ENCODE measurements around the gene FBXL14. TPM values are rescaled to one million over a fixed set of nuclear protein-coding genes. Genes with fewer than 3 reads are reported as not detected.

The FBXL14 gene
- total RNA-seq, 2 experiments from 2014 or later, result 27.5 to 28.9 TPM

DNA sequence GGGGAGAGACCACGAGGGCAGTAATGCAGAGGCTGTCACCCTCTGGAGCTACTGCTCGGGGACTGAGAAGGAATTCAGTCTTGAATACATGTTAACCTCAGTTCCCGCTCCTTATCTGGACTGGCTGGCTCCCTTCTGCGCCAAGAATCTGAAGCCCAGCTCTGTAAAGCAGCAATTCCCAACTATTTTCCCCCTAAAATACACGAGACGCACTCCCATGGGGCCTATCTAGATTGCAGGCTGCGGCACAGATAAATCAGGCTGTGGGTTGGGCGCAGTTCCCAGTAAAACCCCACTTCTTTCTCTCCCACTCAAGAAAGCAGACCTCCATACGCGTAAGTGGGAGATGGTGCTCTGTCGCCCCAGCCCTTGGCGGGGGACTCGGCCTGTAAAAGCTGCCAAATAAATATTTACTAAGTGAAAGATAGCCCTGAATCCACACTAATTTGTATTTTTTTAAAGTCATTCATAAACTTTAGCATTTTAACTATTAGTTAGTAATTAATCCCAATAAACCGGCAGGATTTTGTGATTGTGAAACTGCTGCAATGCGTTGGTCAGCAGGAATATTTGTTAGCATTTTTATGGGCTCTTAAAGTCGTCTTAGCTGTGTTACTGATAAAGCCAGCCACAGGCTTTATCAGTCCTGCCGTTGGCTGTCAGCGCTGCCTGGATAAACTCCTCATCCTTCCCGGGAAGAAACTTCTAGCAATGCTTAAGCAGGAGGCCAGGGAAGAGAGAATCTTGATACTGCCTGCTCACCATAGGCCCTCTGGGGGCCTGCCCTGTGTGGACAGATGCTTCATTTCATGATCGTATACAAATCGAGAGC is 17.8 kb downstream of the FBXL14 start:
- no peak for DNase-seq
- no peaks in the 10 kb centered on the region for H3K9me3 Mint-ChIP-seq (ENCODE audit: insufficient read depth)
- CTCF ChIA-PET, result interaction anchor here (8.8 kb wide), 1 partner anchor 458 kb away, joined by 300 read pairs; no protein-coding TSS in a partner anchor

DNA sequence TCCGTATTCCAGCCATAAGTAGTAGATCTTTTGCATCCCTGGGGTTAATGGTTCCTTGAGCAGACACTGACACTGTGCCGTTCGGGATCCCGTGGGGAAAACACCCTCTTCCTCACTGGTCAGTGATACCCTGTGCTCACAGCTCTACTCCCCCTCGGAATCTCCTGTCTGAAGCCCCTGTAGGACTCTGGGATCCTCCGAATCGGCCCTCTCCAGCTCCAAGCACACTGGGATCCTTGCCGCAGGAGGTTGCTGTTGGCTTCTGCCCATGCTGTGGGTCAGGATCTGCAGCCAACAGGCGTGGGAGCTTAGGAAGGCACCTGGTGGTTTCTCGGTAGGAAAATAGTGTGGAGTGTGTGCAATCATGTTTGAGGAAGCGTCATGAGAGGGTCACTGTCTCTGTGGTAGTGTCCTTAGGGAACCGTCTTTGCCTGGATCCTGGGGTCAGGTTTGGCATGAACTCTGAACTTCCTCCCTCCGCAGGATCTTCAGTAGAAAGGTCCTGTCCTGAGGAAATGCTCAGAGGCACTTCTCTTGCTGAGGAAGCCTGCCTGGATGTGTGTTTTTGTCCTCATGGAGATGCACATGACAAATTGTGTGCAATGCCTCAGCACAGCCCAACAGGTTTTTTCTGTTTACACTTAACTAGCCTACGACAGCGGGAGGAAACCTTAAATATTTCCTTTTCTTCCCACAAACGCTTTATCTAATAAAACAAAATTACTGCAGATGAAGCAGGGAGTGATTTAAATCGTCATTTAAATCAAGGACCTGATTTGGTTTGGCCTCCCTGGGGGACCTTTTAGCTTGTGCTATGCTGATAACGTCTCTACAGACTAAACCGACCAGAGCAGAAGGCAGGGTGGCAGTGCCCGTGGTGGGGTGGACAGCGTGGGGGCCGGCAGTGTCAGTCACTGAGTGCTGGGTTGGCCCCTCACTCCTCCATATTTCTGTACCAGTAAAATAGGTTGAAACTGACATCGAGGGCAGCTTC is 18.7 kb downstream of the FBXL14 start:
- peaks cover 6% of the 10 kb centered on the region for H3K27me3 Mint-ChIP-seq (ENCODE audit: low read depth)
- H3K9me3 Mint-ChIP-seq (ENCODE audit: insufficient read depth), result no peaks in the 10 kb centered on the region
- ATAC-seq (no peak), DNase-seq (no peak)
- ChIA-PET POLR2A (no interaction called here), CTCF (interaction anchor here (1.6 to 8.8 kb wide), 3 partner anchors 8 to 458 kb away, joined by 4 to 300 read pairs (median 11); no protein-coding TSS in a partner anchor)
- no peaks in the 10 kb centered on the region for H3K4me1 Mint-ChIP-seq (ENCODE audit: low read depth)
- no peak overlapping the region for H3K27ac Mint-ChIP-seq
- H3K36me3 Mint-ChIP-seq (ENCODE audit: low read depth), result peaks cover 2% of the 10 kb centered on the region
- H3K4me3 Mint-ChIP-seq, result no peak overlapping the region

More for the DNA sequence above, 17.8 kb downstream of the FBXL14 start:
- peaks cover 5% of the 10 kb centered on the region for H3K27me3 Mint-ChIP-seq (ENCODE audit: low read depth)
- H3K4me1 Mint-ChIP-seq (ENCODE audit: low read depth), result no peaks in the 10 kb centered on the region
- H3K36me3 Mint-ChIP-seq (ENCODE audit: low read depth), result peaks cover 2% of the 10 kb centered on the region
- POLR2A ChIA-PET, result no interaction called here
- H3K4me3 Mint-ChIP-seq, result no peak overlapping the region
- ATAC-seq, result no peak
- no peak overlapping the region for H3K27ac Mint-ChIP-seq

DNA sequence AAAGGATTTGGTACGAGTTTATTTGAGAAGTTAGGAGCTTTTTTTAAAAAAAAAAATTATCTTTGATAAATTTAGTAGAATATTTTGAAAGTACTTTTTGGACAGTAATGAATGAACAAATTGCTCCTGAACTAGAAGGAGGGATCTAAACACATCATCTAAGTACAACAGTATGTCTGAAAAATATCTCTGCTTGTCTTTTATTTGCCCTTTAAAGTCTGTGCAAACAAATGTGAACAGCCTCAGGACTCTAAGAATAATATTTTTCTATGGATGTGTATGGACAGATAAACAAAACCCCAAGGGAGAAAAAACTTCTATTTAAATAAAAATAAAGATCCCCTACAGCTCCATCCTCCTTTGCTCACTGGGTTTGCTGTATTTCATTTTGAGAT is 19.5 kb downstream of the FBXL14 start:
- ATAC-seq (no peak), DNase-seq (no peak)
- Mint-ChIP-seq H3K4me1 (ENCODE audit: low read depth) (no peaks in the 10 kb centered on the region), H3K27ac (no peak overlapping the region), H3K36me3 (ENCODE audit: low read depth) (peaks cover 2% of the 10 kb centered on the region), H3K27me3 (ENCODE audit: low read depth) (peaks cover 11% of the 10 kb centered on the region), H3K9me3 (ENCODE audit: insufficient read depth) (no peaks in the 10 kb centered on the region), H3K4me3 (no peak overlapping the region)
- CTCF ChIA-PET, result interaction anchor here (1.6 to 1.8 kb wide), 2 partner anchors 9 to 457 kb away, joined by 4 to 11 read pairs; no protein-coding TSS in a partner anchor
- POLR2A ChIA-PET, result no interaction called here

DNA sequence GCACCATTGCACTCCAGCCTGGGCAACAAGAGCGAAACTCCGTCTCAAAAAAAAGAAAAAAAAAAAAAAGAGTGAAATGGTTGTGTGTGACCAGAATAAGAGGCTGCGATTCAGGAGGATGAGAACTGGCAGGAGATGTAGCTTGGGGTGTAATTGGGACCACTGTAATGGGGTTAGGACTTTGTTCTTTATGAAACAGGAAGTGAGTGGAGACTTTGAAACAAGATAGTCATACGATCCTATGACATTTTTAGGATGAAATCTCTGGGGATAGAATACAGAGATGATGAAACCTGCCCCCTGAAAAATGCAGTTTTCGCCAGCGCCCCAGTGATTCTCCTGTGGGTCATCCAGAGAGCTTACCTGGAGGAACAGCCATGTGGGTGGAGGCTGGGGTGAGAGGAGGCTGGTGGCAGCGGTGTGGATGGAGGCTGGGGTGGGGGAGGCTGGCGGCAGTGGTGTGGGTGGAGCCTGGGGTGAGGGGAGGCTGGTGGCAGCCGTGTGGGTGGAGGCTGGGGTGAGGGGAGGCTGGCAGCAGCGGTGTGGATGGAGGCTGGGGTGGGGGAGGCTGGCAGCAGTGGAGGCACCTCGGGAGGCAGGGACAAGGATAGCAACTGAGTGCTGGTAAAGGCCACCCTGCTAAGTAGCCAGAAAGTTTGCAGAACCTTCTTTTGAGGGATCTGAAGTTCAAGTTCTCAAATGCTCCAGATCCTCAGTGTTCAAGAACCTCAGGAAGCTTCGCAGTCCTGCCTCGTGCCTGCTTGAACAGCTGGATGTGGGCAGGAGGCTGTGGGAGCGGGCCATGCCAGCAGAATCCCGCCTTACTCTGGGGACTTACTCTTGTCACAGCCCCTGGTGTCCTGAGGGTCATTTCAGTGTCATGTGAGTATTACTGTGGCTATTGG is 20.2 kb downstream of the FBXL14 start:
- Mint-ChIP-seq H3K27me3 (ENCODE audit: low read depth) (peaks cover 15% of the 10 kb centered on the region), H3K4me3 (no peak overlapping the region), H3K27ac (no peak overlapping the region), H3K36me3 (ENCODE audit: low read depth) (peaks cover 2% of the 10 kb centered on the region), H3K4me1 (ENCODE audit: low read depth) (no peaks in the 10 kb centered on the region), H3K9me3 (ENCODE audit: insufficient read depth) (no peaks in the 10 kb centered on the region)
- CTCF ChIA-PET, result interaction anchor here (1.6 to 1.8 kb wide), 2 partner anchors 9 to 457 kb away, joined by 4 to 11 read pairs; no protein-coding TSS in a partner anchor
- POLR2A ChIA-PET, result no interaction called here
- DNase-seq, result no peak
- no peak for ATAC-seq

DNA sequence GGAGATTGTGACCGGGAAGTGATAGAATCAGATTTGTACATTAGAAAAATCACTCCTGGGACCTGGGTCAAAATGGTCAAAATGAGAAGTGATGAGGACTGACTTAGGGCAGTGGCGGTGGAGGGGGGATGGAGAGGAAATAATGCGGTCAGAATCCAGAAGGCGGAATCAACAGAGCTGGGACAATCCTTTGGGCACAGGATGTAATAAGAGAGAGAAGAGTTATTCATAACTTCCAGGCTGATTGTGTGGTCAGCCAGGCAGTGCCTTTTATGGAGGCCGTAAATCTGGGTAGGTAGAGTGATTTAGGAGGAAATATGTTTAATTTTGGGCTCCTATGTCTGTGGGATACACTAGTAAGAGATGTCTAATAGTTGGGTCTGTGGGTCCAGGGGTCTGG is 21.6 kb downstream of the FBXL14 start:
- Mint-ChIP-seq H3K4me1 (ENCODE audit: low read depth) (no peaks in the 10 kb centered on the region), H3K27me3 (ENCODE audit: low read depth) (peaks cover 20% of the 10 kb centered on the region), H3K36me3 (ENCODE audit: low read depth) (peaks cover 2% of the 10 kb centered on the region), H3K27ac (no peak overlapping the region), H3K4me3 (no peak overlapping the region), H3K9me3 (ENCODE audit: insufficient read depth) (no peaks in the 10 kb centered on the region)
- DNase-seq, result no peak
- ChIA-PET POLR2A (no interaction called here), CTCF (no interaction called here)
- ATAC-seq, result no peak

DNA sequence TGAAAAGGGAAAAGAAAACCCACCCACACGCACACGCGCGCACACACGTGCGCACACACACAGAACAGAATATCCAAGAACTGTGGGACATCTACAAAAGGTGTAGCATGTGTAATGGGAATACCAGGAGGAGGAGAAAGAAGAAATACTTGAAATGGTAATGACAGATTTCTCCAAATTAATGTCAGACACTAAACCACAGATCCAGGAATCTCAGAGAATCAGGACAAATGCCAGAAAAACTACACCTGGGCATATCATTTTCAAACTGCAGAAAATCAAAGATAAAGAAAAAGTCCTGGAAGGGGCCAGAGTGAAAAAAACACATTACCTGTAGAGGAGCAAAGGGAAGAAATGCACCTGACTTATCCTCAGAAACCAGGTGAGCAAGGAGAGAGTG is 26.5 kb downstream of the FBXL14 start:
- no peak overlapping the region for H3K27ac Mint-ChIP-seq
- no peaks in the 10 kb centered on the region for H3K9me3 Mint-ChIP-seq (ENCODE audit: insufficient read depth)
- no peak overlapping the region for H3K4me3 Mint-ChIP-seq
- peaks cover 30% of the 10 kb centered on the region for H3K27me3 Mint-ChIP-seq (ENCODE audit: low read depth)
- DNase-seq (no peak), ATAC-seq (no peak)
- H3K36me3 Mint-ChIP-seq (ENCODE audit: low read depth), result no peaks in the 10 kb centered on the region
- H3K4me1 Mint-ChIP-seq (ENCODE audit: low read depth), result no peaks in the 10 kb centered on the region
- ChIA-PET POLR2A (no interaction called here), CTCF (interaction anchor here (1.0 kb wide), 1 partner anchor 18 kb away, joined by 3 read pairs; no protein-coding TSS in a partner anchor)

DNA sequence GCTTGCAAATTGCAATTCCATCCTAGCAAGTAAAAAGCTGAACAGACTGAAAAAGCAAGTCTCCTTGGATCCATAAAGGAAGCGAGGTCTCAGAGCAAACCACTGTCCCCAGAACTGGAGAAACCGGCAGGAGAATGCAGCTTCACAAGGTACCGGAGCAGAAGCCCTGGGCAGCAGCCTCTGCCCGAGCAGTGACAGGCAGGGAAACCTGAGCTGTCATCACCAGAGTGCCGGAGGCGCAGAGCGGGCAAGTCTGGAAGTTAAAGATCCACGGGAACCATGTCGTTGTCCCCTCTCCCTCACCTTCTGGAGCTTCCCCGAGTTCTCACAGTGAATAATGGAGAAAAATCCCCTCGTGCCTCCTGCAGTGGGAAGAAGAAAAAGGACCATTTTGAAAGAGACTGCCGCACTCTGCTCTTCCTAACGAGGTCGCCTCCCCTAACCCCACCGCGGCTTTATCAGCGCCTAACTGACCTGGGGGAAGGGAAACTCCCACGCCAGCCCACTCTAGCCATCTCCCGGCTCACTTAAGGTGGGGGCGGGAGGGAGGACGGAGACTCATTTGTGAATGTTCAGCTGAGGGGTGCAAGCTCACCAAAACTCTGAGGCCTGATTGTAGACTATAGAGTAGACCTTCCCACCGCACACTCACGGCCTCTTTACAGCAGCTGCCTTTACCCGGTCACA is 27.8 kb downstream of the FBXL14 start:
- ChIA-PET CTCF (interaction anchor here (0.8 to 1.0 kb wide), 4 partner anchors 16 to 448 kb away, joined by 3 to 5 read pairs (median 3); no protein-coding TSS in a partner anchor), POLR2A (interaction anchor here (0.6 kb wide), 1 partner anchor 566 kb away, joined by 4 read pairs; no protein-coding TSS in a partner anchor)
- peaks cover 26% of the 10 kb centered on the region for H3K27me3 Mint-ChIP-seq (ENCODE audit: low read depth)
- H3K27ac Mint-ChIP-seq, result no peak overlapping the region
- H3K9me3 Mint-ChIP-seq (ENCODE audit: insufficient read depth), result no peaks in the 10 kb centered on the region
- ATAC-seq (no peak), DNase-seq (no peak)
- H3K4me3 Mint-ChIP-seq, result no peak overlapping the region
- no peaks in the 10 kb centered on the region for H3K36me3 Mint-ChIP-seq (ENCODE audit: low read depth)
- H3K4me1 Mint-ChIP-seq (ENCODE audit: low read depth), result no peaks in the 10 kb centered on the region

DNA sequence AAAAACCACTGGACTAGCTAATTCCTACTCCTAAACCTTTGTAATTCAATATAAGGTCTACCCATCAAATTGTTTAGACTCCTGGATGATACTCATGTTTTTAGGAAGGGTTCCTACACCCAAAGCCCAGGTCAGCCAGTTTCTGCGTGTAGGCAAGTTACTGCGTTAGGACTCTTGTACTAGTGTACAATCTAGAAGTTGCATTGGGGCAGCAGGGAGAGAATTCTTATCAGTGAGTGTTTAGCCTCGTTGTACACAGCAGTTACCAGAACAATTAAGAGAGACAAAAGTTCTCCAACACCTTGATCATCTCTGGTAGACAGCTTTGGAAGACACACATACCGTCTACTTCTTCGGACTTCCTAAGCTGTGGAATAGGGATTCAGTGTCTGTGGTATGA is 29.2 kb downstream of the FBXL14 start:
- no peak for DNase-seq
- ATAC-seq, result no peak
- H3K36me3 Mint-ChIP-seq (ENCODE audit: low read depth), result no peaks in the 10 kb centered on the region
- POLR2A ChIA-PET, result no interaction called here
- no peaks in the 10 kb centered on the region for H3K9me3 Mint-ChIP-seq (ENCODE audit: insufficient read depth)
- CTCF ChIA-PET, result no interaction called here
- no peaks in the 10 kb centered on the region for H3K4me1 Mint-ChIP-seq (ENCODE audit: low read depth)
- H3K4me3 Mint-ChIP-seq, result no peak overlapping the region
- H3K27ac Mint-ChIP-seq, result no peak overlapping the region
- H3K27me3 Mint-ChIP-seq (ENCODE audit: low read depth), result peaks cover 27% of the 10 kb centered on the region

DNA sequence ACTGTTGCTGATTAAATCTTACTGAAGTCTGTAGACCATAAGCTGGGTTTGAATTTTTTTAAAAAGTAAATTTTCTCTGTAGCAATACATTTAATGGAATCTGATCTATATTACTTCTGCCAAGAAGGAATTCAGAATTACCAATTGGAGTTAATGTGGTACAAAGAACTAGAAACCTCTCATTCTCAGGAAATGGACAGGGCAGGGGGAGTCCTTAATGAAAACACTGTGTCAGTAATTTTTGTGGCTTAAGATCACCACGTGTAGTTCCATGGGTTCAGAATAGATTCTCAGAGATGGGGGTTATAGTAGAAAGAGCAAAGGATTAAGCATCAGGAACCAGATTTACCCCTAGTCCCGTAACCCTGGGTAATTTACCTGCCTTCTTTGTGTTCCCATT is 30.3 kb downstream of the FBXL14 start:
- Mint-ChIP-seq H3K36me3 (ENCODE audit: low read depth) (no peaks in the 10 kb centered on the region), H3K4me3 (no peak overlapping the region), H3K9me3 (ENCODE audit: insufficient read depth) (no peaks in the 10 kb centered on the region), H3K27ac (no peak overlapping the region), H3K4me1 (ENCODE audit: low read depth) (no peaks in the 10 kb centered on the region), H3K27me3 (ENCODE audit: low read depth) (peaks cover 28% of the 10 kb centered on the region)
- no peak for DNase-seq
- ATAC-seq, result no peak
- ChIA-PET CTCF (interaction anchor here (2.5 kb wide), 1 partner anchor 19 kb away, joined by 10 read pairs; no protein-coding TSS in a partner anchor), POLR2A (no interaction called here)

DNA sequence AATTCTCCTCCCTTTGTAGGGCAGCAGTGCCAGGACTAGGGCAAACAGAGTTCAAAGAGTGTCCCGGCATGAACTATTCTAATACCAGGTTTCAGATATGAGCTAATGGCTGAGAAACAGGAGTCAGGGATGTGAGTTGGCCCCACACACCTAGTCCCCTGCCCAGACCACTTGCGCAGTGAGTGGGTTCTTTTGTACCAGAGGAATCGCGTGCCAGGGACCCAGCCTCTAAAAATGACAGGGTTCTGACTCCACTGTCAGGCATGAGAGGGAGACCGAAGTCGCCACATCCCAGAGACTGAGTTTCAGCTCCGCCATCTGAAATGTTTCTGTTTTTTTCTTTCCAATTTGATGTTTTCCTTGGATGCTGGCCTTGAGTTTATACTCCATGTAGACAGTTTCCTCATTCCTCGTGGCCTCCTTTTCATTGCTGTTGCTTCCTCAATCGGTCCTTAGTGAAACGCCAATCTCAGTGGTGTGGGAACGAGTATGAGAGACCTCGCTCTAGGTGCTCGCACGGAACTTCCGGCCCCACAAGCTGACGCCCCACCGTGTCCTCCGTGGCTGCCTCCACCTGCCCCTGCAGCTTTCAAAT is 31.5 kb downstream of the FBXL14 start:
- Mint-ChIP-seq H3K4me1 (ENCODE audit: low read depth) (no peaks in the 10 kb centered on the region), H3K27ac (no peak overlapping the region), H3K36me3 (ENCODE audit: low read depth) (no peaks in the 10 kb centered on the region), H3K9me3 (ENCODE audit: insufficient read depth) (no peaks in the 10 kb centered on the region), H3K27me3 (ENCODE audit: low read depth) (peaks cover 24% of the 10 kb centered on the region), H3K4me3 (no peak overlapping the region)
- no peak for DNase-seq
- ChIA-PET CTCF (interaction anchor here (2.5 kb wide), 1 partner anchor 20 kb away, joined by 10 read pairs; no protein-coding TSS in a partner anchor), POLR2A (interaction anchor here (0.6 kb wide), 1 partner anchor 198 kb away, joined by 3 read pairs; no protein-coding TSS in a partner anchor)
- ATAC-seq, result no peak

Data from activated CD8-positive, alpha-beta T cell treated with anti-CD3 and anti-CD28 coated beads, Interleukin-2, amount 10 ng/mL, durations not matched to agents 7 days and 5 days (primary cell).